Measurements from ENCODE around the gene TTC27. TPM values are rescaled to one million over a fixed set of nuclear protein-coding genes. Genes with fewer than 3 reads are reported as not detected.

TTC27 gene
- total RNA-seq, 1 donor from 2014 or later = 7.5 TPM

- H3K4me3 ChIP-seq = no peak overlapping the region
- no peaks in the 10 kb centered on the region for H3K27me3 ChIP-seq (ENCODE audit: low read depth)
- H3K36me3 ChIP-seq = peaks cover 7% of the 10 kb centered on the region
- no peak for TF ChIP-seq CTCF (IDR thresholded peaks at IDR 0.05; ENCODE audit: borderline replicate concordance)
- peaks cover 45% of the 10 kb centered on the region for H3K4me1 ChIP-seq
- intact Hi-C loops (cut with micrococcal nuclease) = no loop called here
- H3K27ac ChIP-seq (replicated peaks) = peak overlapping the region; percentile 16
- DNase-seq = no peak
- H3K9me3 ChIP-seq (replicated peaks) = peaks cover 7% of the 10 kb centered on the region
Observed at GRCh38 chr2:32742376-32742775, 114.5 kb downstream of the TTC27 start.

- no peak for TF ChIP-seq CTCF (IDR thresholded peaks at IDR 0.05; ENCODE audit: borderline replicate concordance)
- Histone ChIP-seq H3K4me1 (peaks cover 45% of the 10 kb centered on the region), H3K27me3 (ENCODE audit: low read depth) (no peaks in the 10 kb centered on the region), H3K9me3 (replicated peaks) (peaks cover 18% of the 10 kb centered on the region), H3K36me3 (peaks cover 8% of the 10 kb centered on the region), H3K27ac (replicated peaks) (no peak overlapping the region), H3K4me3 (no peak overlapping the region)
- intact Hi-C loops (cut with micrococcal nuclease) = no loop called here
- DNase-seq = no peak
Observed at GRCh38 chr2:32743480-32744236, 115.8 kb downstream of the TTC27 start.

- H3K36me3 ChIP-seq = peaks cover 16% of the 10 kb centered on the region
- peaks cover 18% of the 10 kb centered on the region for H3K9me3 ChIP-seq (replicated peaks)
- TF ChIP-seq CTCF (IDR thresholded peaks at IDR 0.05; ENCODE audit: borderline replicate concordance) = no peak
- intact Hi-C loops (cut with micrococcal nuclease) = no loop called here
- H3K27me3 ChIP-seq (ENCODE audit: low read depth) = no peaks in the 10 kb centered on the region
- no peak overlapping the region for H3K4me3 ChIP-seq
- peaks cover 37% of the 10 kb centered on the region for H3K4me1 ChIP-seq
- H3K27ac ChIP-seq (replicated peaks) = peak overlapping the region; percentile 41
- DNase-seq = no peak
Observed at GRCh38 chr2:32745191-32745590, 117.3 kb downstream of the TTC27 start.

GRCh38 chr2:32745675-32746074 is 117.8 kb downstream of the TTC27 start:
- peaks cover 16% of the 10 kb centered on the region for H3K36me3 ChIP-seq
- intact Hi-C loops (cut with micrococcal nuclease) = no loop called here
- H3K27ac ChIP-seq (replicated peaks) = peak overlapping the region; percentile 41
- no peak for TF ChIP-seq CTCF (IDR thresholded peaks at IDR 0.05; ENCODE audit: borderline replicate concordance)
- H3K27me3 ChIP-seq (ENCODE audit: low read depth) = no peaks in the 10 kb centered on the region
- H3K9me3 ChIP-seq (replicated peaks) = peaks cover 18% of the 10 kb centered on the region
- no peak for DNase-seq
- no peak overlapping the region for H3K4me3 ChIP-seq
- H3K4me1 ChIP-seq = peaks cover 39% of the 10 kb centered on the region

GRCh38 chr2:32746669-32747068 is 118.8 kb downstream of the TTC27 start:
- no peaks in the 10 kb centered on the region for H3K27me3 ChIP-seq (ENCODE audit: low read depth)
- H3K36me3 ChIP-seq = peaks cover 16% of the 10 kb centered on the region
- intact Hi-C loops (cut with micrococcal nuclease) = no loop called here
- TF ChIP-seq CTCF (IDR thresholded peaks at IDR 0.05; ENCODE audit: borderline replicate concordance) = no peak
- H3K4me3 ChIP-seq = no peak overlapping the region
- DNase-seq = no peak
- peaks cover 18% of the 10 kb centered on the region for H3K9me3 ChIP-seq (replicated peaks)
- peak overlapping the region; percentile 41 for H3K27ac ChIP-seq (replicated peaks)
- peaks cover 47% of the 10 kb centered on the region for H3K4me1 ChIP-seq
